ENCODE results near the gene MAD1L1.

MAD1L1 gene

GRCh38 chr7:1781369-1781768 is 451.4 kb downstream of the MAD1L1 start:
- no peak for DNase-seq (ENCODE audit: low spot score)

GRCh38 chr7:1779445-1779844 is 453.3 kb downstream of the MAD1L1 start:
- DNase-seq (ENCODE audit: low spot score), result no peak

GRCh38 chr7:1777122-1777521 is 455.6 kb downstream of the MAD1L1 start:
- no peak for DNase-seq (ENCODE audit: low spot score)

- DNase-seq (ENCODE audit: low spot score), result no peak
Observed at GRCh38 chr7:1775389-1775788, 457.4 kb downstream of the MAD1L1 start.

GRCh38 chr7:1770331-1770730 is 462.4 kb downstream of the MAD1L1 start:
- no peak for DNase-seq (ENCODE audit: low spot score)

GRCh38 chr7:1769286-1770200 is 463.2 kb downstream of the MAD1L1 start:
- DNase-seq (ENCODE audit: low spot score), result no peak

GRCh38 chr7:1768832-1769231 is 463.9 kb downstream of the MAD1L1 start:
- no peak for DNase-seq (ENCODE audit: low spot score)

GRCh38 chr7:1767524-1767923 is 465.2 kb downstream of the MAD1L1 start:
- DNase-seq (ENCODE audit: low spot score), result peak; percentile 74

All from D341Med (cell line).